ENCODE data around the gene MRPS23. TPM values are rescaled to one million over a fixed set of nuclear protein-coding genes. Genes with fewer than 3 reads are reported as not detected.

The MRPS23 gene
- total and polyA plus RNA-seq, 2 experiments from 2014 or later, result 33.4 to 61.1 TPM

DNA sequence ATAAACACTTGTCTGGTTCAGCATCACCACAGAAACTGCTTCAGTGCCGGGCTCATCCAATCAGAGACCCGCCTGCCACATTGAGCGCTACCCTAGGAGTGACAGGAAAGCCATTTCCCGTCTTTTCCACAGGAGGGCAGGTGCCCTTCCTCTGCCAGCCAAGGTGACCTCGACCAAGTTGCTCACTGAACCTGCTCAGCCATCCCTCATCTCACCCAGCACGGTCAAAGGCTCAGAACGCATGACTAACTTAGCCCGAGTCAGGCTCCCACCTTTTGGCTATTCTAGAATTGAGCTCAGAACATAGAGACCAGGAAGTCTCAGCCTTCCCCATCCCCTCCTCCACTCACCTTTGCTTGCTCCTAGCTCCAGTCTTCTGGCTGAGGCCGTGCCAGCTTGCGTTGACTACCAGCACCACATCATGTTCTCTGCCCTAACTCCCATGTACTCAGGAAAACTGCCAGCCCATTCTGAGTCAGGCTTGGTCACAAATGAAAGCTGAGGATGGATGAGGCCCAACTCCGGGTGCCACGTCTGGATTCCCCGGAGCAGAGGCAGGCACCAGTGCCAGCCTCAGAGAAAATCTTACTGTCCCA is 15.6 kb downstream of the MRPS23 start:
- peaks cover 31% of the 10 kb centered on the region for H3F3A ChIP-seq (ENCODE audit: insufficient read depth)
- H3K4me3 ChIP-seq, result no peak overlapping the region
- no peak for TF ChIP-seq EZH2 (IDR thresholded peaks at IDR 0.05; ENCODE audit: insufficient read depth, poor library complexity, severe bottlenecking)
- no peak for TF ChIP-seq EZH2phosphoT487 (IDR thresholded peaks at IDR 0.05; ENCODE audit: insufficient read depth, low read depth)
- in situ Hi-C loops (cut with MboI), result loop anchor here (10.0 kb wide), 1 partner anchor 59 kb away; no protein-coding TSS in a partner anchor
- DNase-seq, result peak; percentile 91
- H3K4me2 ChIP-seq (ENCODE audit: unreplicated experiment), result peak overlapping the region; percentile 6
- H3K9ac ChIP-seq, result peak overlapping the region; percentile 58
- H2AFZ ChIP-seq, result no peak overlapping the region
- no peaks in the 10 kb centered on the region for H3K9me2 ChIP-seq (ENCODE audit: insufficient read depth)
- H3K79me2 ChIP-seq (ENCODE audit: insufficient read depth), result no peaks in the 10 kb centered on the region
- peaks cover 2% of the 10 kb centered on the region for H3K36me3 ChIP-seq (ENCODE audit: low read depth)
- H3K27ac ChIP-seq, result peak overlapping the region; percentile 57
- no peaks in the 10 kb centered on the region for H4K20me1 ChIP-seq (ENCODE audit: insufficient read depth)
- no peaks in the 10 kb centered on the region for H3K9me3 ChIP-seq (ENCODE audit: low read depth)
- H3K27me3 ChIP-seq (replicated peaks; ENCODE audit: insufficient read depth), result no peaks in the 10 kb centered on the region
- peaks cover 9% of the 10 kb centered on the region for H3K4me1 ChIP-seq (ENCODE audit: insufficient read depth)
- WGBS, 2 experiments (ENCODE audit: low coverage in 1 of 2, low lambda C conversion rate in 2 of 2, missing lambda C conversion rate in 2 of 2), result 34 to 36% methylated on average over 13 of the region's 13 CpGs

DNA sequence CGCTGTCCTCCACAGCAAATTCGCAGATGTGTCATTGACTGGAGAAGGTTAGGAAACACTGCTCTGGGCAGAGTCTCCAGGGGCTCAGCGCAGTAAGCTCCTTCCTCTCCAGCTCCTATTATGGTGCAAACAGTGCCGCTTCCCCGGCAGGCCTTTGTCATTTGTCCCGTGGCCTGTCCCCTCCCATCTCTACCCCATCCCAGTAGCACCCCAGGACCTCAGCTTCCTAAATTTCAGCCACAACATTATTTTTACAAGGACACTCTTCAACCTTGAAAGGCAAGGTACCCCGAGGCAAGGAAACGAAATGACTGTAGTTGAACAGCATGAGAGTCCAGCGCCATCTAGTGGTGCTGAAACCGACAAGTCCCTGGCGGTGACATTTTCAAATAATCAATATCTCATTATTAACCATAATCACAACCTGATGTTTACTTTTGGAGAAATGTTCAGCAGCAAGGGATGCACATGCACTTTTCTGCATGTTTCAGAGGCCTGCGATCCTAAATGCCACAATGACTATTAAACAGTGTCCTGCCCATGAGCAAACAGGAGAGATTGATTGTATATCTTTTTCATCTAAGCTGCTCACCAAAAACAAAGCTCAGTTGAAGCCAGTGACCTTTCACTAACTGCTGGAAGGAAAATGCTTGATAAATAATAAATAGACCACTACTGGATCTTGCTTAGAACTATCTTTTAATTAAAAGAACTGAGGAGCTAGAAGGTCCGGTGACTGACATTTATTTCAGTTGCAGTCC is 16.5 kb downstream of the MRPS23 start:
- TF ChIP-seq EZH2phosphoT487 (IDR thresholded peaks at IDR 0.05; ENCODE audit: insufficient read depth, low read depth), result no peak
- no peak for TF ChIP-seq EZH2 (IDR thresholded peaks at IDR 0.05; ENCODE audit: insufficient read depth, poor library complexity, severe bottlenecking)
- 8% methylated on average over 13 of the region's 13 CpGs for WGBS, 2 experiments (ENCODE audit: low coverage in 1 of 2, low lambda C conversion rate in 2 of 2, missing lambda C conversion rate in 2 of 2)
- Histone ChIP-seq H3K4me2 (ENCODE audit: unreplicated experiment) (peak overlapping the region; percentile 91), H3K79me2 (ENCODE audit: insufficient read depth) (no peaks in the 10 kb centered on the region), H3K9ac (peak overlapping the region; percentile 48; the same call in 1 of the 2 replicates), H4K20me1 (ENCODE audit: insufficient read depth) (no peaks in the 10 kb centered on the region), H3K36me3 (ENCODE audit: low read depth) (no peaks in the 10 kb centered on the region), H3K4me1 (ENCODE audit: insufficient read depth) (peaks cover 9% of the 10 kb centered on the region), H3K27ac (0 out of 2 replicates have a peak overlapping the region, but pooled peaks have one; percentile 5), H3K27me3 (replicated peaks; ENCODE audit: insufficient read depth) (no peaks in the 10 kb centered on the region), H3K4me3 (peak overlapping the region; percentile 78), H3F3A (ENCODE audit: insufficient read depth) (peaks cover 31% of the 10 kb centered on the region), H3K9me2 (ENCODE audit: insufficient read depth) (no peaks in the 10 kb centered on the region), H2AFZ (peak overlapping the region; percentile 81), H3K9me3 (ENCODE audit: low read depth) (no peaks in the 10 kb centered on the region)
- peak; percentile 89 for DNase-seq
- in situ Hi-C loops (cut with MboI), result loop anchor here (10.0 kb wide), 1 partner anchor 59 kb away; no protein-coding TSS in a partner anchor

DNA sequence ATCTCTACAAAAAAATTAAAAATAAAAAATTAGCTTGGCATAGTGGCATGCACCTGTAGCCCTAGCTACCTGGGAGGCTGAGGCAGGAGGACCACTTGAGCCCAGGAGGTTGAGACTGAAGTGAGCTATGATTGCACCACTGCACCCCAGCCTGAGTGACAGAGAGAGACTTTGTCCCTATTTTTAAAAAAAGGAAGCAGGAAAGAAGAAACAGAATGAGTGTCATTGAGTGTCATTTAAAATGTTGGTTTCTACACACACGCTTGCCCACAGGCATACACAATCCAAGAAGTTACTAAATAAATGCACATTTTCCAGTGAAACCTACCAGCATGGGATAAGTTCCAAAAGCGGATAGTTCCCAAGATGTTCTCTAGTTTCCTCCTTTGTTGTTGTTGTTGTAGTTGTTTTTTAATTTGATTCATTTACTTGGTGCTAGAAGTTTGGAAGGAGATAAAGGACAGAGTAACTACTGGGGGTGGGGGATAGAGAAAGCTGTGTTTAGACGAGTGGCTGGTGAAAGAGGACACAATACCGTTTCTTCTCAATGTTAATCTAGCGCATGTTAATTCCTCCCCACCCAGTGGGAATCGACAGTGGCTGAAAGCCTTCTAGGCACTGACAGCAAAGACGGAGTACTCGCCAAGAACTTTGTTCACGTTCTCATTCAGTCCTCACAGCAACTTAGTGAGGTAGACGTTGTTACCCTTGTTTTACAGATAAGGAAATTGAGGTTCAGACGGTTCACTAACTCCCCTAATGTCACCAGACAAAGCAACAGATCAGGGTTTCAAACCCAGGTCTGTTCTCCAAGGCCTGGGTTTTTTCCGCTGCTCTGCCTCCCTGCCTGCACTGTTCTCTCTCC is 17.3 kb downstream of the MRPS23 start:
- Histone ChIP-seq H3K4me3 (peak overlapping the region; percentile 78), H4K20me1 (ENCODE audit: insufficient read depth) (no peaks in the 10 kb centered on the region), H2AFZ (peak overlapping the region; percentile 81), H3K27ac (0 out of 2 replicates have a peak overlapping the region, but pooled peaks have one; percentile 5), H3K4me1 (ENCODE audit: insufficient read depth) (peaks cover 9% of the 10 kb centered on the region), H3K27me3 (replicated peaks; ENCODE audit: insufficient read depth) (no peaks in the 10 kb centered on the region), H3K79me2 (ENCODE audit: insufficient read depth) (no peaks in the 10 kb centered on the region), H3K9me2 (ENCODE audit: insufficient read depth) (no peaks in the 10 kb centered on the region), H3K36me3 (ENCODE audit: low read depth) (no peaks in the 10 kb centered on the region), H3F3A (ENCODE audit: insufficient read depth) (peaks cover 31% of the 10 kb centered on the region), H3K9ac (peak overlapping the region; percentile 48), H3K4me2 (ENCODE audit: unreplicated experiment) (peak overlapping the region; percentile 91), H3K9me3 (ENCODE audit: low read depth) (no peaks in the 10 kb centered on the region)
- TF ChIP-seq EZH2 (IDR thresholded peaks at IDR 0.05; ENCODE audit: insufficient read depth, poor library complexity, severe bottlenecking) (no peak), EZH2phosphoT487 (IDR thresholded peaks at IDR 0.05; ENCODE audit: insufficient read depth, low read depth) (no peak)
- in situ Hi-C loops (cut with MboI), result loop anchor here (10.0 kb wide), 1 partner anchor 58 kb away; no protein-coding TSS in a partner anchor
- DNase-seq, result no peak
- WGBS, 2 experiments (ENCODE audit: low coverage in 1 of 2, low lambda C conversion rate in 2 of 2, missing lambda C conversion rate in 2 of 2), result 11 to 20% methylated on average over 12 of the region's 12 CpGs

DNA sequence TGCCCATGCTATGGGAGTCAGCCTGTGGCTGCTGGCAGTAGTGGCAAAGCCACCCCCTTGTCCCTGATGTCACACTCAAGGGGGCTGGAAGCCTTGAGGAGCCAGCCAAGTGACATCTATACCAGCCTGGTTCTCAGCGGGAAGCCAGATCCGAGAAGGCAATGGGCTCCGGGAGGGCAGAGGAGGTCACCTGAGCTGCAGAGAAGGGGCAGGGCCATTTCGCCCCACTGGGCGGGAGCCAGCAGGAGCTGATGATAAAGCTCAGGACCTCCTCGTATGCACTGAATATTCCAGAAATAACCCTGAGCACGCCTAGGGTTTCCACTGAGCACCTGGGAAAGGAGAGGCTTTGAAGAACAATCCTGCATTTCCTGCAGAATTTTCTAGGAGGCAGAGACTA is 19.0 kb downstream of the MRPS23 start:
- H3K36me3 ChIP-seq (ENCODE audit: low read depth), result no peaks in the 10 kb centered on the region
- WGBS, 2 experiments (ENCODE audit: low coverage in 1 of 2, low lambda C conversion rate in 2 of 2, missing lambda C conversion rate in 2 of 2), result 82 to 84% methylated on average over 6 to 7 of the region's 7 CpGs
- H3K27ac ChIP-seq, result no peak overlapping the region
- no peak overlapping the region for H3K4me2 ChIP-seq (ENCODE audit: unreplicated experiment)
- H3K4me1 ChIP-seq (ENCODE audit: insufficient read depth), result peaks cover 9% of the 10 kb centered on the region
- no peak overlapping the region for H3K4me3 ChIP-seq
- TF ChIP-seq EZH2 (IDR thresholded peaks at IDR 0.05; ENCODE audit: insufficient read depth, poor library complexity, severe bottlenecking) (no peak), EZH2phosphoT487 (IDR thresholded peaks at IDR 0.05; ENCODE audit: insufficient read depth, low read depth) (no peak)
- H4K20me1 ChIP-seq (ENCODE audit: insufficient read depth), result no peaks in the 10 kb centered on the region
- H3K9me3 ChIP-seq (ENCODE audit: low read depth), result no peaks in the 10 kb centered on the region
- peaks cover 31% of the 10 kb centered on the region for H3F3A ChIP-seq (ENCODE audit: insufficient read depth)
- no peak overlapping the region for H3K9ac ChIP-seq
- no peak overlapping the region for H2AFZ ChIP-seq
- H3K79me2 ChIP-seq (ENCODE audit: insufficient read depth), result no peaks in the 10 kb centered on the region
- H3K9me2 ChIP-seq (ENCODE audit: insufficient read depth), result no peaks in the 10 kb centered on the region
- in situ Hi-C loops (cut with MboI), result loop anchor here (10.0 kb wide), 1 partner anchor 56 kb away; no protein-coding TSS in a partner anchor
- DNase-seq, result no peak
- no peaks in the 10 kb centered on the region for H3K27me3 ChIP-seq (replicated peaks; ENCODE audit: insufficient read depth)
